H1 (cell line): ENCODE measurements around the gene OR51B6.

Experiments used
- CBX5 ChIP-seq: fragments of 300-800, 300-1000 bp; sonication (generic); IDR thresholded peaks from 2 replicates; pipeline ENCODE4 v1.7.1; 2016; ENCODE audit warnings: antibody characterized with exemption, low read length, low read depth
- NRF1 ChIP-seq: IDR thresholded peaks from 2 replicates; pipeline ENCODE4 v1.6.1; 2011; ENCODE audit warnings: mild to moderate bottlenecking, low read depth, low read length, improper control_type of control experiment
- SP1 ChIP-seq: IDR thresholded peaks from 2 replicates; pipeline ENCODE4 v1.6.1; 2011; ENCODE audit warnings: low read depth, low read length
- TF ChIP-seq, protein P1 (sequence below), 3 experiments: IDR thresholded peaks; 1 replicate in 2 of 3; 2 replicates in 1 of 3; pipeline versions ENCODE4 v1.5.1 to v1.6.1; 2011; ENCODE audit warnings: low read length in 3 of 3, mild to moderate bottlenecking in 3 of 3, inconsistent platforms in 2 of 3, low read depth in 1 of 3, moderate library complexity in 1 of 3; ENCODE audit not compliant: insufficient read depth in 1 of 3; ENCODE audit errors: control extremely low read depth in 1 of 3

DNA sequence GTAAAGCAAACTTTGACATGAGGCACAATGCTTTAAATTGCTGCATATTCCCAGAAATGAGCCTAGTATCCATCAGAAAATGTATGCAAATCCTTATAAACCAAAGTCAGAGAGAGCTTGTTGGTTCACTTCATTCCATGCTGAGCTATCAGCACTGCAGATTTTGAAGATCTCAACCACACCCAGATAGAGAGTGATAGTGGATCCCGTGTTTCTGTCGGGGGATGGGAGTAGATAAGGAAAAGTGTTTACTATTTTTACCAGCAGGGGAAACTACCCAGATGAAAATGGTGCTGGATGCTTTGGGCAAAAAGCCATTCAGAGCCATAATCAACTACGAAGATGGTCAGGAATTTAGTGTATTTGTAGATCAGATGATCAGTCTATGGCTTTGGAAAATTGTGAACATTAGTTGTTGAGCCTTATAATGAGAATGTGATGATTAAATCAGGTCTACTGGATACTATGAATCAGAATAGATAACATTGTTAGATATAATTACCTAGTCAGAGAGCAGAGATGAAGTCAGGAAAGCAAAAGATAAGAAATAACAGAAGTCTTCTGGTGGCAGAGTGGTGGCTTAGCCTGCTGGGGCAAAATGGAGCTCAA lies 10.8 kb downstream of the OR51B6 start:
- TF ChIP-seq, protein P1, sequence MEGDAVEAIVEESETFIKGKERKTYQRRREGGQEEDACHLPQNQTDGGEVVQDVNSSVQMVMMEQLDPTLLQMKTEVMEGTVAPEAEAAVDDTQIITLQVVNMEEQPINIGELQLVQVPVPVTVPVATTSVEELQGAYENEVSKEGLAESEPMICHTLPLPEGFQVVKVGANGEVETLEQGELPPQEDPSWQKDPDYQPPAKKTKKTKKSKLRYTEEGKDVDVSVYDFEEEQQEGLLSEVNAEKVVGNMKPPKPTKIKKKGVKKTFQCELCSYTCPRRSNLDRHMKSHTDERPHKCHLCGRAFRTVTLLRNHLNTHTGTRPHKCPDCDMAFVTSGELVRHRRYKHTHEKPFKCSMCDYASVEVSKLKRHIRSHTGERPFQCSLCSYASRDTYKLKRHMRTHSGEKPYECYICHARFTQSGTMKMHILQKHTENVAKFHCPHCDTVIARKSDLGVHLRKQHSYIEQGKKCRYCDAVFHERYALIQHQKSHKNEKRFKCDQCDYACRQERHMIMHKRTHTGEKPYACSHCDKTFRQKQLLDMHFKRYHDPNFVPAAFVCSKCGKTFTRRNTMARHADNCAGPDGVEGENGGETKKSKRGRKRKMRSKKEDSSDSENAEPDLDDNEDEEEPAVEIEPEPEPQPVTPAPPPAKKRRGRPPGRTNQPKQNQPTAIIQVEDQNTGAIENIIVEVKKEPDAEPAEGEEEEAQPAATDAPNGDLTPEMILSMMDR (IDR thresholded peaks at IDR 0.05; ENCODE audit: control extremely low read depth in 1 of 3, insufficient read depth in 1 of 3, low read depth in 1 of 3, low read length in 3 of 3) = no peak
- TF ChIP-seq SP1 = no peak
- TF ChIP-seq CBX5 = no peak
- TF ChIP-seq NRF1 = no peak
